ENCODE results near the gene LMO7. TPM values are rescaled to one million over a fixed set of nuclear protein-coding genes. Genes with fewer than 3 reads are reported as not detected.

The LMO7 gene
- total RNA-seq, 1 experiment from 2014 or later: 105 TPM

- no peak for DNase-seq
- no TSS peak for BruUV-seq (replicated peaks)
- CTCF ChIA-PET: no interaction called here
Observed at GRCh38 chr13:75647126-75647784, 11.1 kb downstream of the LMO7 start.

GRCh38 chr13:75648446-75648845, 12.3 kb downstream of the LMO7 start:
- intact Hi-C loops (cut with micrococcal nuclease; ENCODE audit: unreplicated experiment): no loop called here
- H3K27me3 Mint-ChIP-seq (ENCODE audit: unreplicated experiment): no peaks in the 10 kb centered on the region
- TF ChIP-seq CTCF (IDR thresholded peaks at IDR 0.05; ENCODE audit: unreplicated experiment): no peak
- H3K4me3 Mint-ChIP-seq (ENCODE audit: low read depth, unreplicated experiment): no peak overlapping the region
- no peak for DNase-seq
- CTCF ChIA-PET: no interaction called here
- H3K9me3 Mint-ChIP-seq (ENCODE audit: low read depth, unreplicated experiment): no peaks in the 10 kb centered on the region
- H3K4me1 Mint-ChIP-seq (ENCODE audit: low read depth, unreplicated experiment): no peaks in the 10 kb centered on the region
- BruUV-seq (replicated peaks): no TSS peak
- no peaks in the 10 kb centered on the region for H3K36me3 Mint-ChIP-seq (ENCODE audit: insufficient read depth, unreplicated experiment)
- H3K27ac Mint-ChIP-seq (ENCODE audit: unreplicated experiment): no peak overlapping the region

More at GRCh38 chr13:75647126-75647784, 11.1 kb downstream of the LMO7 start:
- no peak overlapping the region for H3K27ac Mint-ChIP-seq (ENCODE audit: unreplicated experiment)
- TF ChIP-seq CTCF (IDR thresholded peaks at IDR 0.05; ENCODE audit: unreplicated experiment): no peak
- no peaks in the 10 kb centered on the region for H3K27me3 Mint-ChIP-seq (ENCODE audit: unreplicated experiment)
- no peaks in the 10 kb centered on the region for H3K36me3 Mint-ChIP-seq (ENCODE audit: insufficient read depth, unreplicated experiment)
- no peaks in the 10 kb centered on the region for H3K9me3 Mint-ChIP-seq (ENCODE audit: low read depth, unreplicated experiment)
- intact Hi-C loops (cut with micrococcal nuclease; ENCODE audit: unreplicated experiment): no loop called here
- no peaks in the 10 kb centered on the region for H3K4me1 Mint-ChIP-seq (ENCODE audit: low read depth, unreplicated experiment)
- H3K4me3 Mint-ChIP-seq (ENCODE audit: low read depth, unreplicated experiment): no peak overlapping the region

GRCh38 chr13:75651013-75651412, 14.9 kb downstream of the LMO7 start:
- no peaks in the 10 kb centered on the region for H3K4me1 Mint-ChIP-seq (ENCODE audit: low read depth, unreplicated experiment)
- H3K36me3 Mint-ChIP-seq (ENCODE audit: insufficient read depth, unreplicated experiment): no peaks in the 10 kb centered on the region
- no peaks in the 10 kb centered on the region for H3K9me3 Mint-ChIP-seq (ENCODE audit: low read depth, unreplicated experiment)
- DNase-seq: no peak
- no peak for TF ChIP-seq CTCF (IDR thresholded peaks at IDR 0.05; ENCODE audit: unreplicated experiment)
- no peak overlapping the region for H3K27ac Mint-ChIP-seq (ENCODE audit: unreplicated experiment)
- CTCF ChIA-PET: no interaction called here
- H3K4me3 Mint-ChIP-seq (ENCODE audit: low read depth, unreplicated experiment): no peak overlapping the region
- BruUV-seq (replicated peaks): no TSS peak
- intact Hi-C loops (cut with micrococcal nuclease; ENCODE audit: unreplicated experiment): no loop called here
- no peaks in the 10 kb centered on the region for H3K27me3 Mint-ChIP-seq (ENCODE audit: unreplicated experiment)

GRCh38 chr13:75652726-75653125, 16.6 kb downstream of the LMO7 start:
- no peaks in the 10 kb centered on the region for H3K27me3 Mint-ChIP-seq (ENCODE audit: unreplicated experiment)
- H3K4me1 Mint-ChIP-seq (ENCODE audit: low read depth, unreplicated experiment): no peaks in the 10 kb centered on the region
- CTCF ChIA-PET: no interaction called here
- no peak for TF ChIP-seq CTCF (IDR thresholded peaks at IDR 0.05; ENCODE audit: unreplicated experiment)
- intact Hi-C loops (cut with micrococcal nuclease; ENCODE audit: unreplicated experiment): no loop called here
- no peak overlapping the region for H3K27ac Mint-ChIP-seq (ENCODE audit: unreplicated experiment)
- DNase-seq: no peak
- no peaks in the 10 kb centered on the region for H3K36me3 Mint-ChIP-seq (ENCODE audit: insufficient read depth, unreplicated experiment)
- no peaks in the 10 kb centered on the region for H3K9me3 Mint-ChIP-seq (ENCODE audit: low read depth, unreplicated experiment)
- no TSS peak for BruUV-seq (replicated peaks)
- H3K4me3 Mint-ChIP-seq (ENCODE audit: low read depth, unreplicated experiment): no peak overlapping the region
